Measurements from ENCODE around the gene AGO4.
"Not testable (repeated sequence)": the region's sequence is repeated elsewhere in the genome, so short reads cannot be mapped to it uniquely, and the experiment has no call there.

Gene AGO4

DNA sequence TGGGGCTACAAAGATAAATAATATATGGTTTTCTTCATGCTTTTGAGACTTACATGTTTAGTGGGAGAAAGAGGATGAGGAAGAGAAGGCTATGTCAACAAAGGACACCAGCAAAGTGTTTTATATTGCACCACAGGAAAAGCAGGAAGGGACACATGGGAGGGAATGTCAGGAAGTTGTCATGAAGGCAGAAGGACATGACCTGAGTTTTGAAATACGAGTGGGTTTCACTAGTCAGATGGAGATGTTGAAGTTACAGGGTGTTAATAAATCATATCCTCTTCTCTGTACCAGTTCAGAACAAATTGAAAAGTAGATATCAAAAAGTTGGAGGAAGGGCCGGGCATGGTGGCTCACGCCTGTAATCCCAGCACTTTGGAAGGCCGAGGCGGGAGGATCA lies 57.0 kb downstream of the AGO4 start:
- Histone ChIP-seq H3K27me3 (ENCODE audit: control insufficient read depth in 1 of 2, insufficient read depth in 2 of 2, low read length in 2 of 2) (no peaks in the 10 kb centered on the region), H3K27ac (ENCODE audit: low read length) (no peak overlapping the region), H3K9me3 (ENCODE audit: control insufficient read depth in 2 of 2, low read length in 2 of 2) (no peaks in the 10 kb centered on the region), H3K36me3 (ENCODE audit: control insufficient read depth in 2 of 2, insufficient read depth in 2 of 2, low read length in 2 of 2) (no peaks in the 10 kb centered on the region), H3K9ac (ENCODE audit: low read length in 2 of 2) (no peak overlapping the region), H3K4me1 (ENCODE audit: control insufficient read depth, insufficient read depth, low read length) (no peaks in the 10 kb centered on the region), H3K4me3 (ENCODE audit: low read length in 2 of 2) (no peak overlapping the region)

DNA sequence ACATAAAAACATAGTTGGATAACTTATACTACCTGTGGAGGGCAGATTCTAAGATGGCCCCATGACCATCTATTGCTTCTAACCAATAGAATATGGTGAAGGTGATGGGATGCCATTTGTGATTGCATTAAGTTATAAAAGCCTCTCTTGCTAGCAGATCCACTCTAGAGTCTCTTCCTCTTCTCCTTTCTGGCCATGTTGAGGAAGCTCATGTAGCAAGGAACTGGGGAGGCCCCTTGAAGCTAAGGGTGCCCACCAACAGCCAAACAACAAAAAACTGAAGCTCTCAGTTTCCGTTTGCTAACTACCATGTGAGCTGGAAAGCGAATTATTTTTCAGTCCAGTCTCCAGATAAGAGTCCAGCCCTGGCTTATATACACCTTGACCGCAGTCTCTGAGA lies 59.2 kb downstream of the AGO4 start:
- Histone ChIP-seq H3K27ac (ENCODE audit: low read length) (no peak overlapping the region), H3K9me3 (ENCODE audit: control insufficient read depth in 2 of 2, low read length in 2 of 2) (no peaks in the 10 kb centered on the region), H3K27me3 (ENCODE audit: control insufficient read depth in 1 of 2, insufficient read depth in 2 of 2, low read length in 2 of 2) (no peaks in the 10 kb centered on the region), H3K4me3 (ENCODE audit: low read length in 2 of 2) (no peak overlapping the region), H3K9ac (ENCODE audit: low read length in 2 of 2) (no peak overlapping the region), H3K4me1 (ENCODE audit: control insufficient read depth, insufficient read depth, low read length) (no peaks in the 10 kb centered on the region), H3K36me3 (ENCODE audit: control insufficient read depth in 2 of 2, insufficient read depth in 2 of 2, low read length in 2 of 2) (no peaks in the 10 kb centered on the region)

DNA sequence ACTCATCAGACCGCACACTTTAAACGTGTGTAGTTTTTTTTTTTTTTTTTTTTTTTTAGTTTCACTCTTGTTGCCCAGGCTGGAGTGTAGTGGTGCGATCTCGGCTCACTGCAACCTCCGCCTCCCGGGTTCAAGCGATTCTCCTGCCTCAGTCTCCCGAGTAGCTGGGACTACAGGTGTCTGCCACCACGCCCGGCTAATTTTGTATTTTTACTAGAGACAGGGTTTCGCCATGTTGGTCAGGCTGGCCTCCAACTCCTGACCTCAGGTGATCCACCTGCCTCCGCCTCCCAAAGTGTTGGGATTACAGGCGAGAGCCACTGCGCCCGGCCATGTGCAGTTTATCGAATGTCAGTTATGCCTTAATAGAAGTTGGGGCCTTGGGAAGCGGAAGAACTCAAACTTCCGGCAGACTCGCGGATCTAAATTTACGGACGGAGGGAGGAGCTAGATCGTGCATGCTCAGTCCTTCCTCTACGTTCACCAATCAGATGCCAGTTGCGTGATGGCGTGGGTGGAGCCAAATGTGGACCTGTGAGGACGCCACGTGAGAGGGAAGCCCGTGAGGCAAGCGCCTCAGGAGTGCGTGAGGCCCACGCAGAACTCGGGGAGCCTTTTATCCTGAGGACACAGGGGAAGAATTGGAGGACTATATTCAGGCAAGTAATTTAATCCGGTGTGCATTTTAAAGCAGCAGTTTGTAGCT lies 61.6 kb downstream of the AGO4 start:
- H3K9me3 ChIP-seq (ENCODE audit: control insufficient read depth in 2 of 2, low read length in 2 of 2); H3K27ac ChIP-seq (ENCODE audit: low read length); H3K27me3 ChIP-seq (ENCODE audit: control insufficient read depth in 1 of 2, insufficient read depth in 2 of 2, low read length in 2 of 2); H3K36me3 ChIP-seq (ENCODE audit: control insufficient read depth in 2 of 2, insufficient read depth in 2 of 2, low read length in 2 of 2); H3K4me1 ChIP-seq (ENCODE audit: control insufficient read depth, insufficient read depth, low read length); H3K9ac ChIP-seq (ENCODE audit: low read length in 2 of 2); H3K4me3 ChIP-seq (ENCODE audit: low read length in 2 of 2): not testable (repeated sequence)

DNA sequence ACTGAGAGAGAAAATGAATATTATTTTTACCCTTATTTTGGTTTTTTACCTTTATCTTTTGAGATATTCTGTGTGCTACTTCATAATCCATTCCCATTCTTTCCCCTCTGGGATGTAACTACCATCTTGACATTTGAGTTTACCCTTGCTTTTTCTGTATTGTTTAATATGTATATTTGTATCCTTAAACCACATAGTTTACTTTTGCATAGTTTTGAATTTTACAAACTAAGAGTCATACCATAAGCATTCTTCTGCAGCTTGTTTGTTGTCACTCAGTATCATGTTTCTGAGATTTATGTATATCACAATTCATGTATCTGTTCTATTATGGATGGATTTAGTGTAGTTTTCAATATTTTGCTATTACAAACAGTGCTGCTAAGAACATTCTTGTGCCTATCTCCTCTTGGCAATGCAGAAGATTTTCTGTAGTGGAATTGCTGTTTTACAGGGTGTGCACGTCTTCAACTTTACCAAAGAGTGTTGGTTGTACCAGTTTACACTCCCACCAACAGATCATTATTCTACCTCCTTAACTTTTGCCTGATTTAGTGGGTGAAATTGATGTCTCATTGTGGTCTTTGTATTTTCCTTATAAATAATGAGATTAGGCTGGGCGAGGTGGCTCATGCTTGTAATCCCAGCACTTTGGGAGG lies 63.0 kb downstream of the AGO4 start:
- H3K4me1 ChIP-seq (ENCODE audit: control insufficient read depth, insufficient read depth, low read length): no peaks in the 10 kb centered on the region
- H3K9me3 ChIP-seq (ENCODE audit: control insufficient read depth in 2 of 2, low read length in 2 of 2): no peaks in the 10 kb centered on the region
- H3K9ac ChIP-seq (ENCODE audit: low read length in 2 of 2): no peak overlapping the region
- H3K27me3 ChIP-seq (ENCODE audit: control insufficient read depth in 1 of 2, insufficient read depth in 2 of 2, low read length in 2 of 2): no peaks in the 10 kb centered on the region
- no peak overlapping the region for H3K27ac ChIP-seq (ENCODE audit: low read length)
- H3K4me3 ChIP-seq (ENCODE audit: low read length in 2 of 2): no peak overlapping the region
- no peaks in the 10 kb centered on the region for H3K36me3 ChIP-seq (ENCODE audit: control insufficient read depth in 2 of 2, insufficient read depth in 2 of 2, low read length in 2 of 2)

- Histone ChIP-seq H3K4me1 (ENCODE audit: control insufficient read depth, insufficient read depth, low read length) (no peaks in the 10 kb centered on the region), H3K9me3 (ENCODE audit: control insufficient read depth in 2 of 2, low read length in 2 of 2) (no peaks in the 10 kb centered on the region), H3K4me3 (ENCODE audit: low read length in 2 of 2) (no peak overlapping the region), H3K27ac (ENCODE audit: low read length) (no peak overlapping the region), H3K36me3 (ENCODE audit: control insufficient read depth in 2 of 2, insufficient read depth in 2 of 2, low read length in 2 of 2) (no peaks in the 10 kb centered on the region), H3K9ac (ENCODE audit: low read length in 2 of 2) (no peak overlapping the region), H3K27me3 (ENCODE audit: control insufficient read depth in 1 of 2, insufficient read depth in 2 of 2, low read length in 2 of 2) (no peaks in the 10 kb centered on the region)
Measured at GRCh38 chr1:35873243-35873750, 65.5 kb downstream of the AGO4 start.

GRCh38 chr1:35874115-35874514 lies 66.3 kb downstream of the AGO4 start:
- H3K9me3 ChIP-seq (ENCODE audit: control insufficient read depth in 2 of 2, low read length in 2 of 2); H3K36me3 ChIP-seq (ENCODE audit: control insufficient read depth in 2 of 2, insufficient read depth in 2 of 2, low read length in 2 of 2); H3K9ac ChIP-seq (ENCODE audit: low read length in 2 of 2); H3K27me3 ChIP-seq (ENCODE audit: control insufficient read depth in 1 of 2, insufficient read depth in 2 of 2, low read length in 2 of 2); H3K4me1 ChIP-seq (ENCODE audit: control insufficient read depth, insufficient read depth, low read length); H3K27ac ChIP-seq (ENCODE audit: low read length); H3K4me3 ChIP-seq (ENCODE audit: low read length in 2 of 2): not testable (repeated sequence)

DNA sequence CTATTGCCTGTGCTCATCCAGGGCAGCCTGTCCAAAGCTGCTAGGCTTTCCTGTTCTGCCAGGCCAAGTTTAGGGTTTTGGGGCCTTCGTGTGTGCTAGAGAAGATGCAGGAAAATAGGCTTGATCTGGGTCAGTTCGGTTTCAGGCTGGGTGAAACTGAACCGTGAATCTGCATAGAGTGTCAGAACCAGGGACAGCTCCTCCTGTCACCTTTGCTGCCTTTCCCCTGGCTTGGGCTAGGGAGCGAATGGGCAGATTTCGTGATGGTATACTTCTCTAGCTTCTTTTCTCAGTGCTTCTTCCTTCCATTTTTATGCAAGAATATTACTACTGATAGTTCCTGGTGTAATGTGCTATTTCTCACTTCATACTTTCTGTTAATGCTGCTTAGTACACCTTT lies 69.2 kb downstream of the AGO4 start:
- no peak overlapping the region for H3K9ac ChIP-seq (ENCODE audit: low read length in 2 of 2)
- no peak overlapping the region for H3K27ac ChIP-seq (ENCODE audit: low read length)
- no peaks in the 10 kb centered on the region for H3K9me3 ChIP-seq (ENCODE audit: control insufficient read depth in 2 of 2, low read length in 2 of 2)
- no peaks in the 10 kb centered on the region for H3K27me3 ChIP-seq (ENCODE audit: control insufficient read depth in 1 of 2, insufficient read depth in 2 of 2, low read length in 2 of 2)
- H3K4me3 ChIP-seq (ENCODE audit: low read length in 2 of 2): no peak overlapping the region
- H3K4me1 ChIP-seq (ENCODE audit: control insufficient read depth, insufficient read depth, low read length): no peaks in the 10 kb centered on the region
- no peaks in the 10 kb centered on the region for H3K36me3 ChIP-seq (ENCODE audit: control insufficient read depth in 2 of 2, insufficient read depth in 2 of 2, low read length in 2 of 2)

GRCh38 chr1:35881850-35882273 lies 74.0 kb downstream of the AGO4 start:
- H3K36me3 ChIP-seq (ENCODE audit: control insufficient read depth in 2 of 2, insufficient read depth in 2 of 2, low read length in 2 of 2): no peaks in the 10 kb centered on the region
- no peaks in the 10 kb centered on the region for H3K9me3 ChIP-seq (ENCODE audit: control insufficient read depth in 2 of 2, low read length in 2 of 2)
- H3K9ac ChIP-seq (ENCODE audit: low read length in 2 of 2): no peak overlapping the region
- peaks cover 15% of the 10 kb centered on the region for H3K4me1 ChIP-seq (ENCODE audit: control insufficient read depth, insufficient read depth, low read length)
- no peak overlapping the region for H3K27ac ChIP-seq (ENCODE audit: low read length)
- H3K4me3 ChIP-seq (ENCODE audit: low read length in 2 of 2): no peak overlapping the region
- H3K27me3 ChIP-seq (ENCODE audit: control insufficient read depth in 1 of 2, insufficient read depth in 2 of 2, low read length in 2 of 2): no peaks in the 10 kb centered on the region

GRCh38 chr1:35882586-35882944 lies 74.7 kb downstream of the AGO4 start:
- Histone ChIP-seq H3K9me3 (ENCODE audit: control insufficient read depth in 2 of 2, low read length in 2 of 2) (no peaks in the 10 kb centered on the region), H3K27me3 (ENCODE audit: control insufficient read depth in 1 of 2, insufficient read depth in 2 of 2, low read length in 2 of 2) (no peaks in the 10 kb centered on the region), H3K36me3 (ENCODE audit: control insufficient read depth in 2 of 2, insufficient read depth in 2 of 2, low read length in 2 of 2) (no peaks in the 10 kb centered on the region), H3K27ac (ENCODE audit: low read length) (peak overlapping the region; percentile 66), H3K9ac (ENCODE audit: low read length in 2 of 2) (peak overlapping the region; percentile 39 to 55), H3K4me1 (ENCODE audit: control insufficient read depth, insufficient read depth, low read length) (peaks cover 15% of the 10 kb centered on the region), H3K4me3 (ENCODE audit: low read length in 2 of 2) (peak overlapping the region; percentile 52 to 100)

DNA sequence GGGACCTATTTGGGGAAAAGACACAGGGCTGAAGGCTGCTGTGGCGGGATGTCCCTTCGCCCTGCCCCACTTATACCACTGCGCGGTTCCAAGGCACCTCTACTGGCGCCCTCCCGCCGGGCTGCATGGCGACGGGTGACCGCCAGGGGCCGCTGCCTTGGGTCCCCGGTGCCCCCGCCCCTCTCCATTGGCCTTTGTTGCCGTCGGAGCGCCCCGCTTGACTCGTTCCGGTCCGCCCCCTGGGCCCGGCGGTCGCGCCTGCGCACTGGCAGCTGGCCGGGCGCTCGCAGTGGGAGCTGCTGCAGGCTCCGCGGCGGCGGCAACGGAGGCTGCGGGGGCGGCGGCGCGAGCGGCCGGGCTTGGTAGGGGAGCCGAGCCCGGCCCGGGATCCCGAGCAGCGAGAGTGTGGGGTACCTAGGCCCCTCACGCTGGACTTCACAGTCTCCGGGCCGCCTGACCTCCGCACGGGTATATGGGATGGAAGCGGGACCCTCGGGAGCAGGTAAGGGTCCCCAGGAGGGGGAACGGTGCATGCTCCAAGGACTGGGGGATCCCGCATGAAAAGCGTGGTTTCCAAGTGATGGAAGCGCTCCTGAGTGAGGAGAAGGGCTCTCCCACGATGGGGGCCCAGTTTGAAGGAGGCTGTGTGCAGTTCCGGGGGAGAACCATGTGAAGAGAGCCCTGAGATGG lies 75.3 kb downstream of the AGO4 start, which contains the start of gene AGO1:
TSS of gene AGO1 (plus strand) at position 265 of the 690 bp plus-strand sequence. CDS start at position 478, 213 bp downstream.
- no peaks in the 10 kb centered on the region for H3K27me3 ChIP-seq (ENCODE audit: control insufficient read depth in 1 of 2, insufficient read depth in 2 of 2, low read length in 2 of 2)
- peak within 1 kb of the TSS; percentile 100 for H3K4me3 ChIP-seq (ENCODE audit: low read length in 2 of 2)
- peak within 1 kb of the TSS; percentile 66 for H3K27ac ChIP-seq (ENCODE audit: low read length)
- no peaks in the 10 kb centered on the region for H3K36me3 ChIP-seq (ENCODE audit: control insufficient read depth in 2 of 2, insufficient read depth in 2 of 2, low read length in 2 of 2)
- H3K9ac ChIP-seq (ENCODE audit: low read length in 2 of 2): peak within 1 kb of the TSS; percentile 89 to 93
- H3K4me1 ChIP-seq (ENCODE audit: control insufficient read depth, insufficient read depth, low read length): peaks cover 15% of the 10 kb centered on the region
- no peaks in the 10 kb centered on the region for H3K9me3 ChIP-seq (ENCODE audit: control insufficient read depth in 2 of 2, low read length in 2 of 2)

All from stomach smooth muscle (tissue), 2 donors.